PC-3 (cell line): ENCODE results near the gene SHISA6.

Experiments
- EZH2 ChIP-seq: fragments of 300-600 bp; sonication (generic); IDR thresholded peaks from one replicate; pipeline ENCODE4 v1.6.1; 2017; ENCODE audit warnings: antibody characterized with exemption, mild to moderate bottlenecking, low read length; ENCODE audit not compliant: unreplicated experiment
- EZH2phosphoT487 ChIP-seq: fragments of 300-600 bp; sonication (generic); IDR thresholded peaks from 2 replicates; pipeline ENCODE4 v1.6.1; 2018; ENCODE audit warnings: mild to moderate bottlenecking, antibody characterized with exemption, low read length, borderline replicate concordance
- TF ChIP-seq, protein P1 (sequence below): fragments of 300-600 bp; sonication (generic); conservative IDR thresholded peaks from 2 replicates; pipeline ENCODE4 v1.5.1; 2017; ENCODE audit warnings: antibody characterized with exemption, low read depth, mild to moderate bottlenecking, low read length

DNA sequence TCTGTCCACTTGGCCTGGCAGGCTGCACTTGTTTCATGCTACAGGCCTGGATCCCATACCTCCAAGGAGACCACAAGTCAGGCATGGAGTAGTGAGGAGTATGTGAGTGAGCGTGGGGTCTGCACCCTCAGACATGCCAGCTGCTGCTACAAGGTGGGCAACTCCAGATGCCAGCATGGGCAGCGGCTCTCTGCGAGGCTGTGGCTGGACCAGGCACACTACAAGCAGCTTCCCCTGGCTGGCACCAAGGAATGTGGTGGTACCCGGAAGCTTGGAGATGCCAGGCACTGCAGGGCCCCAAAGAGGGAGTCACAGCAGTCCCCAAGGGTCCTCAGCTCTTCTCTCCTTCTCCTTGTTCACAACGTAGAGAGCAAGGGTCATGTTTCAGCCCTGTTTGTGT is 341.2 kb downstream of the SHISA6 start:
- TF ChIP-seq EZH2phosphoT487, result no peak
- TF ChIP-seq EZH2, result no peak
- TF ChIP-seq, protein P1, sequence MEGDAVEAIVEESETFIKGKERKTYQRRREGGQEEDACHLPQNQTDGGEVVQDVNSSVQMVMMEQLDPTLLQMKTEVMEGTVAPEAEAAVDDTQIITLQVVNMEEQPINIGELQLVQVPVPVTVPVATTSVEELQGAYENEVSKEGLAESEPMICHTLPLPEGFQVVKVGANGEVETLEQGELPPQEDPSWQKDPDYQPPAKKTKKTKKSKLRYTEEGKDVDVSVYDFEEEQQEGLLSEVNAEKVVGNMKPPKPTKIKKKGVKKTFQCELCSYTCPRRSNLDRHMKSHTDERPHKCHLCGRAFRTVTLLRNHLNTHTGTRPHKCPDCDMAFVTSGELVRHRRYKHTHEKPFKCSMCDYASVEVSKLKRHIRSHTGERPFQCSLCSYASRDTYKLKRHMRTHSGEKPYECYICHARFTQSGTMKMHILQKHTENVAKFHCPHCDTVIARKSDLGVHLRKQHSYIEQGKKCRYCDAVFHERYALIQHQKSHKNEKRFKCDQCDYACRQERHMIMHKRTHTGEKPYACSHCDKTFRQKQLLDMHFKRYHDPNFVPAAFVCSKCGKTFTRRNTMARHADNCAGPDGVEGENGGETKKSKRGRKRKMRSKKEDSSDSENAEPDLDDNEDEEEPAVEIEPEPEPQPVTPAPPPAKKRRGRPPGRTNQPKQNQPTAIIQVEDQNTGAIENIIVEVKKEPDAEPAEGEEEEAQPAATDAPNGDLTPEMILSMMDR, result no peak
